Stimulated activated CD4-positive, alpha-beta T cell treated with anti-CD3 and anti-CD28 coated beads, Interleukin-12 subunit alpha, Interleukin-12 subunit beta, amount 100 ng/mL, for 4 hours (primary cell): ENCODE results near the gene FYN.

ENCODE experiments used
- DNase-seq: peaks from one replicate; pipeline ENCODE4 v3.0.0-alpha.2; 2020

Gene FYN

GRCh38 chr6:111766201-111766857 is 106.9 kb downstream of the FYN start:
- no peak for DNase-seq

- no peak for DNase-seq
Measured at GRCh38 chr6:111765763-111766162, 107.5 kb downstream of the FYN start.

- DNase-seq: peak; percentile 55
Measured at GRCh38 chr6:111764238-111765175, 108.7 kb downstream of the FYN start.

- no peak for DNase-seq
Measured at GRCh38 chr6:111763381-111763780, 109.9 kb downstream of the FYN start.

GRCh38 chr6:111761783-111762312 is 111.4 kb downstream of the FYN start:
- peak; percentile 43 for DNase-seq

GRCh38 chr6:111761212-111761611 is 112.0 kb downstream of the FYN start:
- DNase-seq: no peak

GRCh38 chr6:111759836-111760785 is 113.1 kb downstream of the FYN start:
- no peak for DNase-seq

GRCh38 chr6:111759331-111759835 is 113.9 kb downstream of the FYN start:
- DNase-seq: no peak

GRCh38 chr6:111758608-111759329 is 114.5 kb downstream of the FYN start:
- DNase-seq: no peak

- no peak for DNase-seq
Measured at GRCh38 chr6:111757342-111757741, 115.9 kb downstream of the FYN start.

- DNase-seq: no peak
Measured at GRCh38 chr6:111754423-111754822, 118.8 kb downstream of the FYN start.

- DNase-seq: no peak
Measured at GRCh38 chr6:111753573-111753972, 119.7 kb downstream of the FYN start.

- no peak for DNase-seq
Measured at GRCh38 chr6:111752476-111752875, 120.8 kb downstream of the FYN start.

GRCh38 chr6:111750753-111751673 is 122.2 kb downstream of the FYN start:
- peak; percentile 25 for DNase-seq

GRCh38 chr6:111750153-111750552 is 123.1 kb downstream of the FYN start:
- no peak for DNase-seq

- DNase-seq: no peak
Measured at GRCh38 chr6:111748231-111748647, 125.0 kb downstream of the FYN start.

GRCh38 chr6:111747829-111748228 is 125.4 kb downstream of the FYN start:
- no peak for DNase-seq

GRCh38 chr6:111747396-111747795 is 125.9 kb downstream of the FYN start:
- DNase-seq: no peak

- DNase-seq: no peak
Measured at GRCh38 chr6:111746983-111747382, 126.3 kb downstream of the FYN start.

GRCh38 chr6:111745636-111746035 is 127.6 kb downstream of the FYN start:
- DNase-seq: no peak

GRCh38 chr6:111745186-111745585 is 128.1 kb downstream of the FYN start:
- no peak for DNase-seq
